ENCODE data around the gene BRD4. TPM values are rescaled to one million over a fixed set of nuclear protein-coding genes. Genes with fewer than 3 reads are reported as not detected.

BRD4 gene
- total RNA-seq, 1 donor from 2014 or later = 152 TPM

DNA sequence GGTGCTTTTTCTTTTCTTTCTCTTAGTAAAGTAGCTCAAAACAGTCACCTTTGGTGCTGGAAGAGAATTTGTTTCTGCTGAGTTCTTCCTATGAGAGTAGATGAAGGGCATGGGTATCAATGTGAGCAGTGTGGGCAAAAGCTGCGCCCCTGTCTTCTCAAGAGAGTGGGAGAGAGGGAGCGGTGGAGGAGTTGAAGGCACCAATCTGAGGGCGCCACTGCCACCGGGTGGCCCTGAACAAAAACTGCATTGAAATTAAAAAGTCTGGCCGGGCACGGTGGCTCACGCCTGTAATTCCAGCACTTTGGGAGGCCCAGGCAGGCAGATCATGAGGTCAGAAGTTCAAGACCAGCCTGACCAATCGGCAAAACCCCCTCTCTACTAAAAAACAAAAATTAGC lies 71.4 kb downstream of the BRD4 start:
- DNase-seq (ENCODE audit: low read depth, low spot score) = no peak
- H3K9me3 Mint-ChIP-seq = no peaks in the 10 kb centered on the region
- no peak overlapping the region for H3K27ac Mint-ChIP-seq (ENCODE audit: unreplicated experiment)
- H3K36me3 Mint-ChIP-seq (ENCODE audit: low read depth) = peaks cover 13% of the 10 kb centered on the region
- TF ChIP-seq, protein P1, sequence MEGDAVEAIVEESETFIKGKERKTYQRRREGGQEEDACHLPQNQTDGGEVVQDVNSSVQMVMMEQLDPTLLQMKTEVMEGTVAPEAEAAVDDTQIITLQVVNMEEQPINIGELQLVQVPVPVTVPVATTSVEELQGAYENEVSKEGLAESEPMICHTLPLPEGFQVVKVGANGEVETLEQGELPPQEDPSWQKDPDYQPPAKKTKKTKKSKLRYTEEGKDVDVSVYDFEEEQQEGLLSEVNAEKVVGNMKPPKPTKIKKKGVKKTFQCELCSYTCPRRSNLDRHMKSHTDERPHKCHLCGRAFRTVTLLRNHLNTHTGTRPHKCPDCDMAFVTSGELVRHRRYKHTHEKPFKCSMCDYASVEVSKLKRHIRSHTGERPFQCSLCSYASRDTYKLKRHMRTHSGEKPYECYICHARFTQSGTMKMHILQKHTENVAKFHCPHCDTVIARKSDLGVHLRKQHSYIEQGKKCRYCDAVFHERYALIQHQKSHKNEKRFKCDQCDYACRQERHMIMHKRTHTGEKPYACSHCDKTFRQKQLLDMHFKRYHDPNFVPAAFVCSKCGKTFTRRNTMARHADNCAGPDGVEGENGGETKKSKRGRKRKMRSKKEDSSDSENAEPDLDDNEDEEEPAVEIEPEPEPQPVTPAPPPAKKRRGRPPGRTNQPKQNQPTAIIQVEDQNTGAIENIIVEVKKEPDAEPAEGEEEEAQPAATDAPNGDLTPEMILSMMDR (conservative IDR thresholded peaks at IDR 0.05) = peak; percentile 53
- no peaks in the 10 kb centered on the region for H3K27me3 Mint-ChIP-seq (ENCODE audit: low read depth)
- H3K4me3 Mint-ChIP-seq = no peak overlapping the region
- H3K4me1 Mint-ChIP-seq = no peaks in the 10 kb centered on the region

DNA sequence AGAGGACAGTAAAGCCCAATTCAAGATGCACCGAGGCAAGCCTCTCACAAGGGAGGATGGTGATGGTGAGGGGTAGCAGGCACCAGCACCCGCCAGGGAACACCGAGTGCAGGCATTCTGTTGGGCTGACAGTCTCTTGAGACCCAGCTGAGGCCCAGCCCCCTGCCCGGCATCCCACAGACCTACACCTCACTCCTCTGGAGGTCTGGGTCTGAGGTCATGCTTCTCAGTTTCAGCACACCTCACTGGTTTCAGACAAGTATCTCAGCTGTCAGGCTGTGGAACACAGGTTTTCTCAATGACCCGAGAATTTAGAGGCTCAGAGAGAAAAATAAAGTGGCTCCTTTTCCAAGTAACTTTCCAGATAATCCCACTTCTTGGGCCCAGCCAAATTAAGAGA lies 72.4 kb downstream of the BRD4 start:
- Mint-ChIP-seq H3K27ac (ENCODE audit: unreplicated experiment) (no peak overlapping the region), H3K27me3 (ENCODE audit: low read depth) (no peaks in the 10 kb centered on the region), H3K4me1 (no peaks in the 10 kb centered on the region), H3K4me3 (no peak overlapping the region), H3K9me3 (no peaks in the 10 kb centered on the region), H3K36me3 (ENCODE audit: low read depth) (peaks cover 13% of the 10 kb centered on the region)
- TF ChIP-seq, protein P1 (conservative IDR thresholded peaks at IDR 0.05) = no peak
- no peak for DNase-seq (ENCODE audit: low read depth, low spot score)

DNA sequence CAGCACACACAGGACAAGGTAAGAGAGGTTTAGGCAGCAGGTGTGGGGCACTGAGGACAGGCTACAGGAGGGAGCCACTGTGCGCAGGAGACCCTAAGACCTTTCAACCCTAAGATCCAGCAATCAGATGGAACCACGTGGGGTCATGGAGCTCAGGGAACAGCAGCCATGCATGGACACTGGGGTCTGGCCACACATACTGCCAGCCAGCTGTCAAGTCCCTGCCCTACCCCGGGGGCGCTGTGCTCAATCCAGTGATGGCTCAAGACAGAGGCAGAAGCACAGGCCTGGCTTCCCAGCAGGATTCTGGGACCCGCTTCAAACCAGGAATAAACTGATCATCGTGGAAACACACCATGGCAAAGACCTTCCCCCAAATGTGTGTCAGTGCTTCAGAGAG lies 74.6 kb downstream of the BRD4 start:
- Mint-ChIP-seq H3K4me1 (no peaks in the 10 kb centered on the region), H3K9me3 (no peaks in the 10 kb centered on the region), H3K4me3 (peak overlapping the region; percentile 23), H3K36me3 (ENCODE audit: low read depth) (peaks cover 13% of the 10 kb centered on the region), H3K27me3 (ENCODE audit: low read depth) (no peaks in the 10 kb centered on the region), H3K27ac (ENCODE audit: unreplicated experiment) (no peak overlapping the region)
- no peak for DNase-seq (ENCODE audit: low read depth, low spot score)
- TF ChIP-seq, protein P1 (conservative IDR thresholded peaks at IDR 0.05) = no peak

DNA sequence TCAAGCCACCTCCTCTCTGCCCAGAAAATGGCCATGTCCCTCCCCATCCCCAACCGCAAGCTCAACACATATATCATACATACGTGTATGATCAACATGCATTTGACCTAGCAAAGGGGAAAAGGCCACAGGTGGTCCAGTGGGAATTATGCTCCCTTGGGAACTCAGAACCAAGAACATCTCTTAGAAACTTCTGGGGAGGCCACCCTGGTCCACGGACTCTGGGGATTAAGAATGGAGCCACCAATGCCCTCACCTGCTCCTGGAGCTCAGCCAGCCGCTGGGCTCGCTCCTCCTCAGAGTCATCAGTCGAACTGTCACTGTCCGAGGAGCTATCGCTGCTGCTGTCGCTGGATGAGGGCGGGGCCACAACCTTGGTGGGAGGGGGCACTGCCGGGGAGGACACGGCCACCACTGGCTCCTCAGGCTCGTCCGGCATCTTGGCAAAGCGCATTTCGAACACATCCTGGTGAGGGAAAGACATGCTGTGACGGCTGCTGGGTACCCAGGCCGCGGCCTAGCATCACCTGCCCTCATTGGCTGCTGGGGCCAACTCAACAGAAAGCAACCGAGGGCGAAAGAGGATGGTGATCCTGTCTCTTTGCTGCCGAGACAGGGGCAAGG lies 75.5 kb downstream of the BRD4 start:
- Mint-ChIP-seq H3K36me3 (ENCODE audit: low read depth) (peaks cover 13% of the 10 kb centered on the region), H3K27ac (ENCODE audit: unreplicated experiment) (no peak overlapping the region), H3K4me3 (no peak overlapping the region), H3K9me3 (no peaks in the 10 kb centered on the region), H3K4me1 (peaks cover 9% of the 10 kb centered on the region), H3K27me3 (ENCODE audit: low read depth) (no peaks in the 10 kb centered on the region)
- DNase-seq (ENCODE audit: low read depth, low spot score) = no peak
- TF ChIP-seq, protein P1 (conservative IDR thresholded peaks at IDR 0.05) = no peak

DNA sequence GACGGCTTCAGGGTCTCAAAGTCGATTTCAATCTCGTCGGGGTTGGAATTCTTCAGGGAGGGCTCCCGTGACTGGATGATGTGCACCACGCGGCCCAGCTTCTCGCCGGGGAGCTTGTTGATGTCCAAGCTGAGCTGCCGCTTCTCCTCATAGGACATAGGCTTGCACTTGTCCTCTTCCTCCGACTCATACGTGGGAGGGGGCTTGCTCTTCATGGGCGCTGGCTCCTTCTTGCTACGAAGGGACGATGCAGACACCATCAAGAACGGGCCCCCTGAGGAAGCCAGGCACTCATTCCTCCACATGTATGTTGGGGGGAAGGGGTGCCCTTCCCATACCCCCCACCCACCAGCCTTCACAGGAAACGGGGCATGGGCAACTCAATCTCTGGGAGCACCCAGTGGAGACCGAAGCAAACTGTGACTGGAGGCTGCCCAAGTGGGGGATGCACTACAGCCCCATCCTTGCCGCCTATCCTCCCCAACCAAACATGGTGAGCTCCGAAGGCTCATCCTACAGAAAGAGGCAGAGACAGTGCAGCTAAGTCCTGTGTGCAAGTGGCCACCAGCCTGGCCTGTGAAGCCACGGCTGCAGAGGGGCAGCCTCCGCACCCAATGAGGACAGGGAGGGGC lies 76.9 kb downstream of the BRD4 start:
- H3K9me3 Mint-ChIP-seq = no peaks in the 10 kb centered on the region
- no peak for DNase-seq (ENCODE audit: low read depth, low spot score)
- H3K4me3 Mint-ChIP-seq = no peak overlapping the region
- peaks cover 12% of the 10 kb centered on the region for H3K4me1 Mint-ChIP-seq
- peaks cover 6% of the 10 kb centered on the region for H3K36me3 Mint-ChIP-seq (ENCODE audit: low read depth)
- no peaks in the 10 kb centered on the region for H3K27me3 Mint-ChIP-seq (ENCODE audit: low read depth)
- H3K27ac Mint-ChIP-seq (ENCODE audit: unreplicated experiment) = no peak overlapping the region
- TF ChIP-seq, protein P1 (conservative IDR thresholded peaks at IDR 0.05) = no peak
